Measurements from ENCODE around the gene ISYNA1. TPM values are rescaled to one million over a fixed set of nuclear protein-coding genes. Genes with fewer than 3 reads are reported as not detected.

The ISYNA1 gene
- total and polyA plus RNA-seq, 4 donors, result 14.7 to 56.7 (median 25.0) TPM

GRCh38 chr19:18444513-18444912 lies 6.6 kb upstream of the ISYNA1 start:
- TF ChIP-seq CTCF (IDR thresholded peaks at IDR 0.05; ENCODE audit: control extremely low read depth, extremely low read depth), result no peak
- ATAC-seq (ENCODE audit: insufficient read depth, low FRiP score) (no peak), DNase-seq (no peak)
- H3K27me3 ChIP-seq (ENCODE audit: control insufficient read depth in 3 of 3, insufficient read depth in 3 of 3, low read length in 2 of 3), result no peaks in the 10 kb centered on the region
- H3K4me3 ChIP-seq, result no peak overlapping the region
- WGBS, 2 donors, result 88 to 94% methylated on average over 18 to 19 of the region's 19 CpGs
- H3K36me3 ChIP-seq (ENCODE audit: control insufficient read depth in 4 of 4, insufficient read depth in 4 of 4, low read length in 4 of 4), result peaks cover 2 to 61% (median 11%) of the 10 kb centered on the region in 4 donors
- H3K27ac ChIP-seq (ENCODE audit: low read depth in 1 of 2, low read length in 1 of 2), result no peak overlapping the region
- H3K9me3 ChIP-seq (ENCODE audit: control insufficient read depth in 4 of 4, insufficient read depth in 3 of 4, low read length in 3 of 4), result no peaks in the 10 kb centered on the region
- H3K4me1 ChIP-seq (ENCODE audit: control insufficient read depth in 5 of 5, insufficient read depth in 5 of 5, low read length in 5 of 5), result peaks cover 0 to 15% (median 3%) of the 10 kb centered on the region in 5 donors
- no peak overlapping the region for H3K9ac ChIP-seq (ENCODE audit: insufficient read depth in 1 of 2, low read length in 2 of 2)

- peaks cover 2 to 54% (median 8%) of the 10 kb centered on the region in 4 donors for H3K36me3 ChIP-seq (ENCODE audit: control insufficient read depth in 4 of 4, insufficient read depth in 4 of 4, low read length in 4 of 4)
Observed at GRCh38 chr19:18443831-18444230, 5.9 kb upstream of the ISYNA1 start.

DNA sequence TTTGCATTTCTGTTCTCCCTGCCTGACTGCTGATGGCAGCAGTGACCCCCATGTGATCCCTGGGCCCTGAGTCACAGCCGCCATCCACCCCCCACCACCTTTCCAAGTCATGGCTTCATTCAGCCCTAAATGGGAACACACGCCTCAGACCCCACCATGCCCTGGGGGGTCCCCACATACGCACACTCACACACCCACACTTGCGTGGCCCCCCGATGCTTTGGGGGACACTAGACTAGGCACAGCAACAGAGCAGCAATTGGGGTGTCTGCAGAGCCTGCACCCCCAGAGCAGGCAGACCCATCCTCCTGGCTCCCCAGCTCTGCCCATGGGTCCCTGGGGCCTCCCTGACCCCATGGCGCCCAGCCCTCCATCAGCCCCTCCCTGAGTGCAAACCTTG lies 5.5 kb upstream of the ISYNA1 start:
- Histone ChIP-seq H3K4me3 (no peak overlapping the region), H3K9me3 (ENCODE audit: control insufficient read depth in 4 of 4, insufficient read depth in 3 of 4, low read length in 3 of 4) (no peaks in the 10 kb centered on the region), H3K9ac (ENCODE audit: insufficient read depth in 1 of 2, low read length in 2 of 2) (no peak overlapping the region), H3K36me3 (ENCODE audit: control insufficient read depth in 4 of 4, insufficient read depth in 4 of 4, low read length in 4 of 4) (peaks cover 2 to 50% (median 4%) of the 10 kb centered on the region in 4 donors), H3K27me3 (ENCODE audit: control insufficient read depth in 3 of 3, insufficient read depth in 3 of 3, low read length in 2 of 3) (no peaks in the 10 kb centered on the region), H3K27ac (ENCODE audit: low read depth in 1 of 2, low read length in 1 of 2) (no peak overlapping the region), H3K4me1 (ENCODE audit: control insufficient read depth in 5 of 5, insufficient read depth in 5 of 5, low read length in 5 of 5) (peaks cover 0 to 20% (median 8%) of the 10 kb centered on the region in 5 donors)
- TF ChIP-seq CTCF (IDR thresholded peaks at IDR 0.05; ENCODE audit: control extremely low read depth, extremely low read depth), result no peak
- no peak for DNase-seq
- 99 to 100% methylated on average over 6 of the region's 6 CpGs for WGBS, 2 donors
- ATAC-seq (ENCODE audit: insufficient read depth, low FRiP score), result no peak

More at GRCh38 chr19:18443831-18444230, 5.9 kb upstream of the ISYNA1 start:
- Histone ChIP-seq H3K4me3 (no peak overlapping the region), H3K4me1 (ENCODE audit: control insufficient read depth in 5 of 5, insufficient read depth in 5 of 5, low read length in 5 of 5) (peaks cover 0 to 16% (median 5%) of the 10 kb centered on the region in 5 donors), H3K9me3 (ENCODE audit: control insufficient read depth in 4 of 4, insufficient read depth in 3 of 4, low read length in 3 of 4) (no peaks in the 10 kb centered on the region), H3K9ac (ENCODE audit: insufficient read depth in 1 of 2, low read length in 2 of 2) (no peak overlapping the region), H3K27ac (ENCODE audit: low read depth in 1 of 2, low read length in 1 of 2) (no peak overlapping the region), H3K27me3 (ENCODE audit: control insufficient read depth in 3 of 3, insufficient read depth in 3 of 3, low read length in 2 of 3) (no peaks in the 10 kb centered on the region)
- no peak for ATAC-seq (ENCODE audit: insufficient read depth, low FRiP score)
- no peak for DNase-seq
- WGBS, 2 donors, result 94 to 95% methylated on average over 11 of the region's 11 CpGs
- no peak for TF ChIP-seq CTCF (IDR thresholded peaks at IDR 0.05; ENCODE audit: control extremely low read depth, extremely low read depth)

- DNase-seq (no peak), ATAC-seq (ENCODE audit: insufficient read depth, low FRiP score) (no peak)
- Histone ChIP-seq H3K36me3 (ENCODE audit: control insufficient read depth in 4 of 4, insufficient read depth in 4 of 4, low read length in 4 of 4) (peaks cover 0 to 47% (median 4%) of the 10 kb centered on the region in 4 donors), H3K9ac (ENCODE audit: insufficient read depth in 1 of 2, low read length in 2 of 2) (no peak overlapping the region), H3K4me3 (no peak overlapping the region), H3K9me3 (ENCODE audit: control insufficient read depth in 4 of 4, insufficient read depth in 3 of 4, low read length in 3 of 4) (no peaks in the 10 kb centered on the region), H3K27ac (ENCODE audit: low read depth in 1 of 2, low read length in 1 of 2) (no peak overlapping the region), H3K4me1 (ENCODE audit: control insufficient read depth in 5 of 5, insufficient read depth in 5 of 5, low read length in 5 of 5) (peaks cover 0 to 21% (median 8%) of the 10 kb centered on the region in 5 donors), H3K27me3 (ENCODE audit: control insufficient read depth in 3 of 3, insufficient read depth in 3 of 3, low read length in 2 of 3) (no peaks in the 10 kb centered on the region)
- TF ChIP-seq CTCF (IDR thresholded peaks at IDR 0.05; ENCODE audit: control extremely low read depth, extremely low read depth), result no peak
- 88 to 94% methylated on average over 12 of the region's 12 CpGs for WGBS, 2 donors
Observed at GRCh38 chr19:18442941-18443340, 5.0 kb upstream of the ISYNA1 start.
